ENCODE measurements around the gene ASF1A. TPM values are rescaled to one million over a fixed set of nuclear protein-coding genes. Genes with fewer than 3 reads are reported as not detected.

ASF1A gene
- total RNA-seq, 4 donors from 2014 or later, result 0.20 to 10.4 (median 9.7) TPM; not detected in 1

DNA sequence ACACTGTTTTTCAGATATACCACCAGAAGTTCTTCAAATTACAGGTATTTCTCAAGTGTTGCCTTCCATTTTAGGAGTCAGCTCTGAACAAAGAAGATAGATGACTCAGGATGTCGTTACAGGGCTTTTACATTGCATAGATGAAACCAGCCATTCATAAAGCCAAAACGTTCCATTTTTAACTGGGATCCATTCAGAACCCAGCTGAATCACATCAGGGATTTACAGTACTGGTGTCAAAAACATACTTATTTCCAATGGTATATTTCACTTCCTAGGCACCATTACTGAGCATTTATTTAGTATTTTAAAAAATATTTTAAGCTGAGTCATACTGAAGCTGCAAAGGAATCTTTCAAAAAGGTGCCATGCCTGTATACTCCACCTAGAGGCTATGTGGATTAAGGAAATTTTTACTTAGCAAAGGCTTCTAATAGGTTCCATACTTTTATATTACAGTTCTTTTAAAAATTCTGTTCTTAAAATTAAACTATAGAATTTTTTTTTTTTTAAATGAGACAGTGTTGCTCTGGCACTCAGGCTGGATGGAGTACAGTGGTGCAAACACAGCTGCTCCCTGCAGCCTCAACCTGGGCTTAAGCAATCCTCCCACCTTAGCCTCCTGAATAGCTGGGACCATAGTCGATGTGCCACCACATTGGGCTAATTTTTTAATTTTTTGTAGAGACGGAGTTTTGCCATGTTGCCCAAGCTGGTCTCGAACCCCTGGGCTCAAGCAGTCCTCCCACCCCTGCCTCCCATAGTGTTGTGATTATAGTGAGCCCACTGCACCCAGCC is 2.6 kb downstream of the ASF1A start:
- Histone ChIP-seq H3K27me3 (no peaks in the 10 kb centered on the region), H3K27ac (peak overlapping the region in 3 of 4 donors; percentile 21 to 98 (median 96)), H3K9me3 (no peaks in the 10 kb centered on the region), H3K36me3 (no peaks in the 10 kb centered on the region), H3K4me1 (peaks cover 5 to 49% (median 17%) of the 10 kb centered on the region in 4 donors), H3K4me3 (no peak overlapping the region)
- in situ Hi-C loops (cut with MboI; ENCODE audit: low pct_ligation_motif_present in 1 of 4, low pct_unique_long_range_greater_than_20kb in 1 of 4, low sequenced_read_pairs in 3 of 4) (no loop called here), intact Hi-C loops (cut with DNase I; ENCODE audit: low total_unique reads) (loop anchor here (5.0 kb wide), 1 partner anchor 41 kb away; the partner anchor contains the start of gene MCM9)
- TF ChIP-seq, protein P1, sequence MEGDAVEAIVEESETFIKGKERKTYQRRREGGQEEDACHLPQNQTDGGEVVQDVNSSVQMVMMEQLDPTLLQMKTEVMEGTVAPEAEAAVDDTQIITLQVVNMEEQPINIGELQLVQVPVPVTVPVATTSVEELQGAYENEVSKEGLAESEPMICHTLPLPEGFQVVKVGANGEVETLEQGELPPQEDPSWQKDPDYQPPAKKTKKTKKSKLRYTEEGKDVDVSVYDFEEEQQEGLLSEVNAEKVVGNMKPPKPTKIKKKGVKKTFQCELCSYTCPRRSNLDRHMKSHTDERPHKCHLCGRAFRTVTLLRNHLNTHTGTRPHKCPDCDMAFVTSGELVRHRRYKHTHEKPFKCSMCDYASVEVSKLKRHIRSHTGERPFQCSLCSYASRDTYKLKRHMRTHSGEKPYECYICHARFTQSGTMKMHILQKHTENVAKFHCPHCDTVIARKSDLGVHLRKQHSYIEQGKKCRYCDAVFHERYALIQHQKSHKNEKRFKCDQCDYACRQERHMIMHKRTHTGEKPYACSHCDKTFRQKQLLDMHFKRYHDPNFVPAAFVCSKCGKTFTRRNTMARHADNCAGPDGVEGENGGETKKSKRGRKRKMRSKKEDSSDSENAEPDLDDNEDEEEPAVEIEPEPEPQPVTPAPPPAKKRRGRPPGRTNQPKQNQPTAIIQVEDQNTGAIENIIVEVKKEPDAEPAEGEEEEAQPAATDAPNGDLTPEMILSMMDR (IDR thresholded peaks at IDR 0.05), result peak; percentile 35 to 40 (median 39)
- TF ChIP-seq EP300 (IDR thresholded peaks at IDR 0.05; ENCODE audit: low read depth) (no peak), POLR2AphosphoS5 (IDR thresholded peaks at IDR 0.05) (no peak)
- 60 to 70% methylated on average over 5 of the region's 5 CpGs for WGBS, 2 donors (ENCODE audit: low coverage in 1 of 2)
- no peak for DNase-seq

DNA sequence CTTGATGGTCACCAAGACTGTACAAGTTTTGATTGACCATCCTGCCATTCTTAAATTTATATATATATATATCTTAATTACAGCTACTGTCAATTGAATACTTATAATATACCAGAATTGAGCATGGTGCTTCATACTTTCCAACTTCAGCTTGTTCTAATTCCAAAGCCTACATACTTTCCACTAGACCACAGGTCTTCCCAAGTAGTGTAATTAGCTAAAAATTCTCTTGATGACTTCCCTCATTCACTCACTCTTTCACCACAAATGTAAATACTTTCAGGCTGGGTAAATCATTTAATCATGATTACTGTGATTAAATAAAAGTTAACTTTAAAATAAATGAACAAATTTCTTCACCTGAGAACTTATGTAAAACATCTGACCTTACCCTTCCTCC is 3.4 kb downstream of the ASF1A start:
- intact Hi-C loops (cut with DNase I; ENCODE audit: low total_unique reads) (loop anchor here (5.0 kb wide), 1 partner anchor 40 kb away; the partner anchor contains the start of gene MCM9), in situ Hi-C loops (cut with MboI; ENCODE audit: low pct_ligation_motif_present in 1 of 4, low pct_unique_long_range_greater_than_20kb in 1 of 4, low sequenced_read_pairs in 3 of 4) (no loop called here)
- no peaks in the 10 kb centered on the region for H3K36me3 ChIP-seq
- H3K27ac ChIP-seq, result no peak overlapping the region
- no peaks in the 10 kb centered on the region for H3K9me3 ChIP-seq
- TF ChIP-seq EP300 (IDR thresholded peaks at IDR 0.05; ENCODE audit: low read depth) (no peak), POLR2AphosphoS5 (IDR thresholded peaks at IDR 0.05) (no peak), POLR2A (IDR thresholded peaks at IDR 0.05) (no peak)
- TF ChIP-seq, protein P1 (IDR thresholded peaks at IDR 0.05), result no peak
- no peak overlapping the region for H3K4me3 ChIP-seq
- no peaks in the 10 kb centered on the region for H3K27me3 ChIP-seq
- DNase-seq, result no peak
- peaks cover 3 to 40% (median 12%) of the 10 kb centered on the region in 4 donors for H3K4me1 ChIP-seq

DNA sequence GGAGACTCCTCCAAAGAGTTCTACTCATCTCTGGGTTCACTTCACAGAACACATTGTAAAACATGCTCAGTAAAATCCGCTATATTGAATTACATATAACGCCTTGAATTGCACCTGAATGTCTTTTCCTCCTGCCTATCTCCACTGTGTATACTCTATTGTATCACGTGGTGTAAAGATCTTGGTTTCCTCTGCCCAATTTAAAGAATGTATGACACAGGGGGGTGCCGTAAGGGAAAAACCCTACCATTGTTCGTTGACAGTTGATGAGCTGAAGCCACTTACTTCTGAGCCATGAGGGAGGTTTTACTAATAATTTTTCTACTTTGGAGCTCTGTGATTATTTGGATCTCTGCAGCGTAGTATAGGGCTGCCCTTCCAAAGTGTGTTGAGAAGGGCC is 6.0 kb downstream of the ASF1A start:
- Histone ChIP-seq H3K4me1 (peaks cover 0 to 37% (median 8%) of the 10 kb centered on the region in 4 donors), H3K27ac (no peak overlapping the region), H3K4me3 (no peak overlapping the region), H3K36me3 (peaks cover 0 to 4% (median 0%) of the 10 kb centered on the region in 4 donors), H3K9me3 (no peaks in the 10 kb centered on the region), H3K27me3 (no peaks in the 10 kb centered on the region)
- DNase-seq, result no peak
- in situ Hi-C loops (cut with MboI; ENCODE audit: low pct_ligation_motif_present in 1 of 4, low pct_unique_long_range_greater_than_20kb in 1 of 4, low sequenced_read_pairs in 3 of 4), result no loop called here
- intact Hi-C loops (cut with DNase I; ENCODE audit: low total_unique reads), result loop anchor here (5.0 kb wide), 1 partner anchor 37 kb away; the partner anchor contains the start of gene MCM9
- 78% methylated on average over 6 of the region's 6 CpGs for WGBS, 2 donors (ENCODE audit: low coverage in 1 of 2)
- TF ChIP-seq, protein P1 (IDR thresholded peaks at IDR 0.05), result no peak
- no peak for TF ChIP-seq POLR2AphosphoS5 (IDR thresholded peaks at IDR 0.05)
- TF ChIP-seq EP300 (IDR thresholded peaks at IDR 0.05; ENCODE audit: low read depth), result no peak
- no peak for TF ChIP-seq POLR2A (IDR thresholded peaks at IDR 0.05)

DNA sequence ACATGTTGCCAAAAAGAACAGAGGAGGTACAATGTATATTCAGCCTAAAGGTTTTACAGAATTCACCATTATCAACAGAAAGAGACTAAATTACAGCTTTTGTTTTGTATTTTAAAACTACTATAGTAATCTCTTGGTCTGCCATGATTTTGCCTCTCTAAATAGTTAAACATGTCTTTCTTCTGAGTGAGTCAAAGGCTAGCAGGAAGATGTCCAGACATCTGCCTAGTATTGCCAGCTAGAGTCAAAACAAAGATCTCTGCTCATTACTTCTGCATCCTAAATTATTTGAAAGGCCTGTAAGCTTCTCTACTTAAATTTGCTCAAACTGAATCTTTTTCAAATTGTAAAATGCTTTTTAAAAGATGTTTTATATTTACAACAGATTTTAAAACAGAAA is 8.8 kb downstream of the ASF1A start:
- Histone ChIP-seq H3K27ac (no peak overlapping the region), H3K4me1 (peaks cover 0 to 17% (median 2%) of the 10 kb centered on the region in 4 donors), H3K4me3 (no peak overlapping the region), H3K36me3 (peaks cover 0 to 5% (median 2%) of the 10 kb centered on the region in 4 donors), H3K27me3 (no peaks in the 10 kb centered on the region), H3K9me3 (no peaks in the 10 kb centered on the region)
- DNase-seq, result no peak
- intact Hi-C loops (cut with DNase I; ENCODE audit: low total_unique reads) (no loop called here), in situ Hi-C loops (cut with MboI; ENCODE audit: low pct_ligation_motif_present in 1 of 4, low pct_unique_long_range_greater_than_20kb in 1 of 4, low sequenced_read_pairs in 3 of 4) (no loop called here)
- TF ChIP-seq, protein P1 (IDR thresholded peaks at IDR 0.05), result no peak
- no peak for TF ChIP-seq POLR2AphosphoS5 (IDR thresholded peaks at IDR 0.05)
- TF ChIP-seq EP300 (IDR thresholded peaks at IDR 0.05; ENCODE audit: low read depth), result no peak
- no peak for TF ChIP-seq POLR2A (IDR thresholded peaks at IDR 0.05)

All from transverse colon (tissue), 4 donors.